ENCODE results near the gene HEXIM1.

- TF ChIP-seq CTCF (IDR thresholded peaks at IDR 0.05; ENCODE audit: insufficient read depth, low read length, poor library complexity, severe bottlenecking) (no peak), EZH2phosphoT487 (conservative IDR thresholded peaks at IDR 0.05; ENCODE audit: low read length) (no peak)
Measured at GRCh38 chr17:45197108-45197507, 48.8 kb downstream of the HEXIM1 start.

All from SU-DHL-6 (cell line).